Measurements from ENCODE around the gene BMAL1.
A peak's percentile ranks its signal among the peaks of the same experiment; 100 is the strongest.

Gene BMAL1

DNA sequence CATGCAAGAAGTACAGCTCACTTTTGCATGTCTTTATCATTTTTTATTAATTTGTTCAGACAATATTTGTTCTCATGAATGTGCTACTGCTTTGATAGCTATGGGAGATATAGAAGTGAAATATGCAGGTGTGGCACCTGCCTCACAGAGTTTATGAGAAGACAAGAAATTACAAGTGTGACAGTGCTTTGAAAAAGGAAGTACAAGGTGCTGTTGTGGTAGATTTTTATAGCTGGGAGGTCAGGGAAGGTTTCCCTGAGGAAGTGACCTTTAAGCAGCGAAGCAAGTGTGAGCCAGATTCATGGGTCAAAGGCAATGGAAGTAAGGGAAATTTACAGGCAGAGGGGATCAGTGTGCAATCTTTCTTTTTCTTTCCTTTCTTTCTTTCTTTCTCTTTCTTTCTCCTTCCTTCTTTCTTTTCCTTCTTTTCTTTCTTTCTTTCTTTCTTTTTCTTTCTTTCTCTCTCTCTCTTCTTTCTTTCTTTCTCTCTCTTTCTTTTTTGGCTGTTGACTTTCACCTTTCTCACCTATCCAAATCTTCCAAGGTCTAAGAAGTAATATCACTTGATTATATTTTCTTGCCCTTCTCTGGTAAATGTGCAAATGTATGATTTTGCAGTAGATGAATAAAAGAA, 6.4 kb upstream of the BMAL1 start:
- TF ChIP-seq JUND (IDR thresholded peaks at IDR 0.05; ENCODE audit: low read depth), result no peak
- no peak for DNase-seq (ENCODE audit: low read depth in 1 of 2, low spot score in 1 of 2)
- in situ Hi-C loops (cut with HindIII; ENCODE audit: low pct_unique_long_range_greater_than_20kb, low sequenced_read_pairs), result no loop called here

DNA sequence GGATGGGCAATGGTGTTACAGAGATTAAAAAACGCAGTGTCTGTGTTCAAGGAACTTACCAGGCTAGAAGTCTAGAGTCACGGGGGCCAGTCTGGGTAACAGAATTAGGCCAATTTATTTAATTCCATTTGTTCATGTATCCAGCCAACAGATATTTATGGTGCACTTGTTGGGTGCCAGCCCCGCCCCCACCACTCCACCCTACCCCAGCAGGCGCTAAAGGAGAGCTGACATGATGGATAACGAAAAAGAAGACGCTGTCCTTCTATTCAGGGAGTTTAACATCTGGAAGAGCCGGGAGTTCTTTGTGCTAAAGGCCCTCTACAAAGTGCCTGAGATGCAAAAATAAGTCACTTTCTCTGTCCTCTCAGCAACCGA, 1.1 kb upstream of the BMAL1 start:
- no peak for DNase-seq (ENCODE audit: low read depth in 1 of 2, low spot score in 1 of 2)
- TF ChIP-seq JUND (IDR thresholded peaks at IDR 0.05; ENCODE audit: low read depth), result no peak
- in situ Hi-C loops (cut with HindIII; ENCODE audit: low pct_unique_long_range_greater_than_20kb, low sequenced_read_pairs), result no loop called here

DNA sequence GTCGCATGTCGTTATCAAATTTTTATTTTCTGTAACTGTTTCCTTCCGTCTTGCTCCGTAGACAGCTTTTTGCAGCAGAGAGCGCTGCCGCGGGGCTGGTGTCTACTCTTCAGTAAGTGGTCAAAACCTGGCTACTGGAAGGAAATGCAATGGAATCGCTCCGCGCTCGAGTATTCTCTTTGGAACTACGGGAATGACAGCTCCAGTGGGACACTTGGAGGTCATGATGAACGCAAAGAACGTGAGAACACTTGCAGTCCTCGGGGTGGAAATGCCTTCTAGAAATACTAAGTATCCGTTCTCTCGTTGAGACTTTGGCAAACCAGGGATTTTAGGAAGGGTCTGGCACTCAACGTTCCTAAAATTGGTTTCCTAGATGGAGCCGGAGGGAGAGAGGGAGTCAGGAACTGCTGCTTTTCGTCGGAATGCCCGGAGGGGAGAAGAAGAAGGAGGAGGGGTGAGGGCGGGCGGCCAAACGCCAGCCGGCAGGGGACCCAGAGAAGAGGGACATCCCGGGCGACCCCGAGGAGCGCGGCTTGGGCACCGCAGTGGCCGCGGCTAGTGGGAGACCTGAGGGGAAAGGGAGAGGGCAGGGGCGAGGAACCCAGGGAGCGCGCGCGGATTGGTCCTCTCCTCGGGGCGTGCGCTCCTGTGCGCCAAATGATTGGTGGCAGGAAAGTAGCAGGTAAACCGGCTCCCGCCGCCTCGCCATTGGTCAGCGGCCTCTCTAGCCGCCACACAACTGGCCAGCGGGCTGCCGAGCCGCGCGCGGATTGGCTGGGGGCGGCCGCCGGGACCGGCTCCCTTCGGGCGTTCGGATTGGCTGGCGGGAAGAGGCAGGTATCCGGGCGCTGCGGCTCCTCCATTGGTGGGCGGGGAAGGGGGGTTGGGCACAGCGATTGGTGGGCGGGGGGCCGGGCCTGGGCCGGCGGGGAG, 490 bp upstream of the BMAL1 start:
- in situ Hi-C loops (cut with HindIII; ENCODE audit: low pct_unique_long_range_greater_than_20kb, low sequenced_read_pairs), result no loop called here
- peak; percentile 93 to 97 for DNase-seq (ENCODE audit: low read depth in 1 of 2, low spot score in 1 of 2)
- TF ChIP-seq JUND (IDR thresholded peaks at IDR 0.05; ENCODE audit: low read depth), result no peak

DNA sequence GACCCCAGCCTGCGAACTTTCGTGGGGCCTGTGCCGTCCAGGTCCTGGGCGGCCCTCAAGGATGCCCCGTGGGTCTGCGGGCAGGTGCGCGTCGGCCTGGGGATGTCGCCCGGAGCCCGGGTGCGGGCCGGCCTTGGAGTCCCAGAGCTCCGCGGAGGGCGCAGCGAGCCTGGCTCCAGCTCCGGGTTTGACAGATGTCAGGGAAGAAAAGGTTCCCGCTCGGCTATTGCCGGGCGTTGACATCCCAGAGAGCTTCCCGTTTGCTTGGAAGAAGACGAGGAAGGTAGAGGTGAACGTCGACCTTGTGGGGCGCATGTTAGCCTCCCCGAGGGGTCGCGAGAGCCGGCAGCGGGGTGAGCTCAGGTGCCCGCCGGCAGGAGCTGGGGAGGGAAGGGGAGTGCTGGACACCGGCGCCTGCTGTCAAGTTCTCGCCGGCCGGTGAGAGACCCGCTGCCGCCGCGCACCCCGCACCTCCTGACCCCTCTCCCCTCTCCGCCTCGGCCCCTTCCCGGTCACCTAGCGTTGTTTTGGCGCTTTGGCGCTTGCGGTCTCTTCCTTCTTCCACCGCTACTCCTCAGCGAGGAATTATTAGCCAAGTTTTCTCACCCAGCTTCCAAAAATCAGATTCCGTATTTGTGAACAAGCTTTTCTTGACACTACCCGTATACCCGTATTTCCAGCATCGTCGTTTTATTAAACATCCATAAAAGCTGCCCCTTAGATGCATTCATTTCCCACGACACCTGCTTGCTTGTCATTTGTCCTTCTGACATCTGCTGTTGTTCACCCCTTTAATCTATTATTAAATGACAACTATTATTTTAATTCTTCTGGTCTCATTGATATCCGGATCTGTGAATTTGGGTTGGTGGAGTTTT, 1.3 kb downstream of the BMAL1 start:
- peak; percentile 14 to 34 for DNase-seq (ENCODE audit: low read depth in 1 of 2, low spot score in 1 of 2)
- in situ Hi-C loops (cut with HindIII; ENCODE audit: low pct_unique_long_range_greater_than_20kb, low sequenced_read_pairs), result no loop called here
- TF ChIP-seq JUND (IDR thresholded peaks at IDR 0.05; ENCODE audit: low read depth), result no peak

DNA sequence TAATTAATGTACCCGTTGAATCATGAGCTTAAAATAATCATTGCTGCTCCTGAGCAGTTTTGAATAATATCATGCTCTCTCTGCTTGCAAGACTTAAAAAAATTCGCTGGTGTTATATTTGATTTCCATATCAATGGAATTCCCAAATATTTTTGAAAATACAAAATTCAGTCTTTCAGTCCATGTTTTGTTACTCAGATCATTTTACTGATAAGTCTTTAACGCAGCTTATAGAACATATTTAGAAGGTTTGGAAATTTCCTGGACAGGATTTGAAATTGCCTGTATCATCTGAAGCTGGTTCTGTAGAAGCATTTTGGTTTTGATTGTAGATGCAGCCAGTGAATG, 1.9 kb downstream of the BMAL1 start:
- in situ Hi-C loops (cut with HindIII; ENCODE audit: low pct_unique_long_range_greater_than_20kb, low sequenced_read_pairs), result no loop called here

DNA sequence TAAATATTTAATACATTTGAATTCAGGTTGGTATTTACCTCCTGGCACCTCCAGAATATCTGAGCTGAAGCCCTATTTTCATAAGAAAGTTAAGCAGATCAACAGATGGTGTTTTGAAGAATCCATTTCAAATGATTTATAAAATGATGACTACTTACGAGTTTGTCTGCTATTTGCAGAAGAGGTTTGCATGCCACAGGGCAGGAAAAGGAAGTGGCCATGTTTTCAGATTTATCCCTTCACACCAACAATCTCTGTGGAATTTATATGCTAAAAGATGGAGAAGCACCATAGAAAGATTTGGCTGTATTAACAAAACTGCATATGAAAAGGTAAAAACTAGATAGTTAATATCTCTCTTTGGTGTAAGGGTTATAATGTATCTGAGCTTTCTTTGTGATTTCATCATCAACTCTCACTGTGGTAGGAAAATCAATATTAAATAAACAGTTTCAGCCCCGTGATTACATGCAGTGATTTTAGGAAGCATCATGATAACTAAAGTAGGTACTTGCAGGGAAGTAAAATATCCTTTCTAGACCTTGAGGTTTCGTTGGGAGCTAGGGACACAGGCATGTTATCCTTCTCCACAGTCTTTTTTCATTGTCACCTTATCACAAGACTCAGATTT, 2.6 kb downstream of the BMAL1 start:
- in situ Hi-C loops (cut with HindIII; ENCODE audit: low pct_unique_long_range_greater_than_20kb, low sequenced_read_pairs), result no loop called here

More for the DNA sequence above, 1.9 kb downstream of the BMAL1 start:
- DNase-seq (ENCODE audit: low read depth in 1 of 2, low spot score in 1 of 2), result no peak
- TF ChIP-seq JUND (IDR thresholded peaks at IDR 0.05; ENCODE audit: low read depth), result no peak

DNA sequence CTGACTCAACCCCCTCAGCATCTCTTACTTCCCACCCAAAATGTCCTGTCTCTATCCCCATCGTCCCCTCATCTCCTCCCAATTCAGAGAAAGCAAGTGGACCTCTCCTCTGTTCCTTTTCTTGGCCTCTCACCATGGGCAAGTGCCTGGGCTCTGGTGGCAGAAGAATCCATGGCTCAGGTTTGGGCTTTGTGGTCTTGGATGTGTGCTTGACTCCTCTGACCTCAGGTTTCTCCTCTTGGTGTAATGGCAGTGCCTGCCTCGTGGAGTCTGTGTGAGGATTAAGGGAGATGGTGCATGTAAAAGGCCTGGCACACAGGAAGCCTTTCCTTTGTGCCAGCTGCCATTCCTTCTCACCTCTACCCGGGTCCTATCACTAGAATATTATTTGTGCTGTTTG, 3.2 kb downstream of the BMAL1 start:
- in situ Hi-C loops (cut with HindIII; ENCODE audit: low pct_unique_long_range_greater_than_20kb, low sequenced_read_pairs), result no loop called here
- no peak for DNase-seq (ENCODE audit: low read depth in 1 of 2, low spot score in 1 of 2)
- TF ChIP-seq JUND (IDR thresholded peaks at IDR 0.05; ENCODE audit: low read depth), result no peak

More for the DNA sequence above, 2.6 kb downstream of the BMAL1 start:
- no peak for DNase-seq (ENCODE audit: low read depth in 1 of 2, low spot score in 1 of 2)
- no peak for TF ChIP-seq JUND (IDR thresholded peaks at IDR 0.05; ENCODE audit: low read depth)

DNA sequence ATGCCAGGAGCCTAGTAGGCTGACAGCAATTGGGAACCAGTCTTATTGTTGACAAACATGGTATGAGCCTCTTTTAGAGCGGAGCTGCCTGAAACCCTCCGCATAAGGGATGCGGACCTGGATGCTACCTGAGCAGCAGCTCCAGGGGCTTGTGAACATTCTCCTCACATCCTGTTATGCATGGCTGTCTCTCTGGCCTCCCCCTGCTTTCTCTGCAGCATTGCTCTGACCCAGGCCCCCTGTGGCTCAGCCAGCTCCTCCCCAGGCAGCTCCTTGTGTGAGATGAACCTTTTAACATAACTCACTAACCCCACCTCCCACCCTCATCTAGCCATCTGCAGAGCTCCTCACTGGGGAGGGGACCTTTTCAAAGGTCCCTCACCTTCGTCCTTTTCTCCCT, 6.0 kb downstream of the BMAL1 start:
- DNase-seq (ENCODE audit: low read depth in 1 of 2, low spot score in 1 of 2), result no peak
- no peak for TF ChIP-seq JUND (IDR thresholded peaks at IDR 0.05; ENCODE audit: low read depth)
- in situ Hi-C loops (cut with HindIII; ENCODE audit: low pct_unique_long_range_greater_than_20kb, low sequenced_read_pairs), result no loop called here

DNA sequence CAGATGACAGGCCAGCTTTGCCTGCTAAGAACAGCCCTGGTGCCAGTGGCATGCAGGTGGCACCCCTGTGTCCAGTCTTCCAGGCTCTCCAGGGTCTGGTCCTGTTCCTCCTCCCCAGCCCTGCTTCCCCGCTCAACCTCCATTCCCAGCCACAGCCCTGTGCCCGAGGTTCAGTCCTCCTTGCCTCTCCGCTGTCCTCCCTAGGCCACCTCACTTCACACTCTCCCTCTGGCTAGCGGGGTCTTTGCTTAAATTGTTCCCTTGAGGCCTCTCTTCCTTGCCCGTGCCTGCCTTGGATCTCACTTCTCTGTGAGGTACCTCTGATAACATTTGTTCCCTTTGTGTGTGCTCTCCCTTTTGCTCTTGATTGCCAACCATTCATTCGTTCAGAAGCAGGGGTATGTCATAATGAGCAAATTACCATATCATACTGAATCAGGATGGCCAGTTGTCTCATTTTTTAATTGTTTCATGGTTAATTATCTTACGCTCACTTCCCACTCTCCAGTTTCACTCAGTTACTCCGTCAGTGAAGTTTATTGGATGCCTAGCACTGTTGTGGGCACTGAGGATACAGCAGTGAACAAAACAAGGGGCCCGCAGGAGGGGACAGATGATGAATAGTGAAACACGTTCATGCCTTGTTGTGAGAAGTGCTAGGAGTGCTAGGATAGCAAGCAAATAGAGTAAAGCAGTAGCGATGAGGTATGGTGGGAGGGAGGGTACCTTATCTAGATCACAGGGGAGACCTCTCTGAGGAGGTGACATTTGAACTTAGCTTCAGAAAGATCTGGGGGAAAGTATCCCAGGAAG, 7.4 kb downstream of the BMAL1 start:
- DNase-seq (ENCODE audit: low read depth in 1 of 2, low spot score in 1 of 2), result no peak
- TF ChIP-seq JUND (IDR thresholded peaks at IDR 0.05; ENCODE audit: low read depth), result no peak
- in situ Hi-C loops (cut with HindIII; ENCODE audit: low pct_unique_long_range_greater_than_20kb, low sequenced_read_pairs), result no loop called here

DNA sequence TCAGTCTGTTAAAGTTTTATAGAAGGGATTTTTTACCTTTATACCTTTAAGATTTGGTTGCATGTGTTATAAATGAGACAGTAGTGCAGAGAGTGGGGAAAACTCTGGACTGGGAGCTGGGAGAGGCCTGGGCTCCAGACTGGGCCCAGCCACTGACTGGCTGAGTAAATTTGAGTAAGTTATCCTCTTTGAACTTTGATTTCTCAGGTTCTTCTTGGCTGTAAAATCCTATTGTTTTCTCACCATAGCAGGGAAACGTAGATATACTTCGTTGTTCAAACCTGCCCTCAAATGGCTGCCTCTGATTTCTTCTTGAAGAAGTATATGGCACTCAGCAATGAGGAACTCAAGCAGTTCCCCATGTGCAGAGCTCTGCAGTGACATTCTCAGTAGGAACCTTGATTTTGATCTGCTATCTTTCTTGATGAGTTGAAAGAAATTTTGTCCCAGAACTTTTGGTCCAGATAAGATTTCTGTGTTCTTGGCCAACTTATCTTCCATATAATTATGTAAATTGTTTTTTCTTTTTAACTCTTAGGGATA, 8.8 kb downstream of the BMAL1 start:
- no peak for DNase-seq (ENCODE audit: low read depth in 1 of 2, low spot score in 1 of 2)
- in situ Hi-C loops (cut with HindIII; ENCODE audit: low pct_unique_long_range_greater_than_20kb, low sequenced_read_pairs), result no loop called here
- TF ChIP-seq JUND (IDR thresholded peaks at IDR 0.05; ENCODE audit: low read depth), result no peak

DNA sequence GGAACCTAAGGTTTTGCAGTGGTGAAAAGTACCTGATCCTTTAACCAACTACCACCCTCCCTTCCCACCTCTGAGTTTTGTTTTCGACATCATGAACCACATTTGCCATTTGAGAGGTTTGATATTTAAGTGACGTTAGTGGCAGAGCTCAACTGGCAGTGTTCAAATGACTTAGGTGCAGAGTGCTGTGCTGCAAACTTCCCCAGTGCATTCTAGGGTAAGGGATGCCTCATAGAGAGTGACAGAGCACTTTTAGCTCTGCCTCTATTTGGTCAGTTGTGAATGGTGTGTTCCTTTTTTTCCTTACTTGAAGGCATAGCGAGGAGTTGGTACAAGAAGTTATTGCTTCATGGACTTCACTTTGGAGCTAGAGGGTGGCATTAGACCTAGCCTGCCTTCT, 9.4 kb downstream of the BMAL1 start:
- TF ChIP-seq JUND (IDR thresholded peaks at IDR 0.05; ENCODE audit: low read depth), result no peak
- in situ Hi-C loops (cut with HindIII; ENCODE audit: low pct_unique_long_range_greater_than_20kb, low sequenced_read_pairs), result no loop called here
- DNase-seq (ENCODE audit: low read depth in 1 of 2, low spot score in 1 of 2), result no peak
